Measurements from ENCODE around the gene TAS2R30. TPM values are rescaled to one million over a fixed set of nuclear protein-coding genes. Genes with fewer than 3 reads are reported as not detected.

The TAS2R30 gene
- total RNA-seq, 1 experiment from 2014 or later, result 0.66 TPM

- ATAC-seq (no peak), DNase-seq (no peak)
- TF ChIP-seq EZH2 (IDR thresholded peaks at IDR 0.05; ENCODE audit: low read length, unreplicated experiment), result no peak
- no peak for TF ChIP-seq EZH2phosphoT487 (IDR thresholded peaks at IDR 0.05; ENCODE audit: borderline replicate concordance, low read length)
- TF ChIP-seq CTCF (conservative IDR thresholded peaks at IDR 0.05; ENCODE audit: low read depth, low read length), result no peak
- CTCF ChIA-PET, result no interaction called here
- Histone ChIP-seq H3K9ac (ENCODE audit: low read length) (no peak overlapping the region), H3K9me3 (ENCODE audit: low read length) (no peaks in the 10 kb centered on the region), H3K4me2 (ENCODE audit: low read length) (no peak overlapping the region), H3K79me2 (ENCODE audit: low read length) (peaks cover 19% of the 10 kb centered on the region), H3K4me1 (ENCODE audit: insufficient read depth, low read length) (no peaks in the 10 kb centered on the region), H3K27me3 (ENCODE audit: low read length) (no peaks in the 10 kb centered on the region), H4K20me1 (ENCODE audit: low read length) (no peaks in the 10 kb centered on the region), H3K36me3 (ENCODE audit: low read depth, low read length) (peaks cover 5% of the 10 kb centered on the region), H3K27ac (ENCODE audit: low read length) (no peak overlapping the region), H3K4me3 (ENCODE audit: low read length) (no peak overlapping the region), H2AFZ (ENCODE audit: low read length) (no peak overlapping the region), H3F3A (ENCODE audit: low read length, unreplicated experiment) (no peaks in the 10 kb centered on the region), H3K9me2 (replicated peaks; ENCODE audit: low read length) (no peaks in the 10 kb centered on the region)
- intact Hi-C loops (cut with micrococcal nuclease), result no loop called here
- BruUV-seq (replicated peaks), result no TSS peak
- POLR2A ChIA-PET (ENCODE audit: unreplicated experiment), result no interaction called here
Observed at GRCh38 chr12:11150832-11151231, 16.4 kb upstream of the TAS2R30 start.

- no TSS peak for BruUV-seq (replicated peaks)
- no peak for DNase-seq
Observed at GRCh38 chr12:11147420-11147819, 13.0 kb upstream of the TAS2R30 start.

More at GRCh38 chr12:11147420-11147819, 13.0 kb upstream of the TAS2R30 start:
- Histone ChIP-seq H3K9ac (ENCODE audit: low read length) (no peak overlapping the region), H3F3A (ENCODE audit: low read length, unreplicated experiment) (no peaks in the 10 kb centered on the region), H4K20me1 (ENCODE audit: low read length) (no peaks in the 10 kb centered on the region), H3K9me3 (ENCODE audit: low read length) (no peaks in the 10 kb centered on the region), H3K4me3 (ENCODE audit: low read length) (no peak overlapping the region), H2AFZ (ENCODE audit: low read length) (no peak overlapping the region), H3K36me3 (ENCODE audit: low read depth, low read length) (peaks cover 5% of the 10 kb centered on the region; the same call in 1 of the 2 replicates), H3K27me3 (ENCODE audit: low read length) (no peaks in the 10 kb centered on the region), H3K4me2 (ENCODE audit: low read length) (no peak overlapping the region), H3K27ac (ENCODE audit: low read length) (no peak overlapping the region), H3K9me2 (replicated peaks; ENCODE audit: low read length) (no peaks in the 10 kb centered on the region), H3K4me1 (ENCODE audit: insufficient read depth, low read length) (no peaks in the 10 kb centered on the region), H3K79me2 (ENCODE audit: low read length) (no peaks in the 10 kb centered on the region)
- POLR2A ChIA-PET (ENCODE audit: unreplicated experiment), result no interaction called here
- intact Hi-C loops (cut with micrococcal nuclease), result no loop called here
- CTCF ChIA-PET, result no interaction called here
- TF ChIP-seq EZH2 (IDR thresholded peaks at IDR 0.05; ENCODE audit: low read length, unreplicated experiment), result no peak
- TF ChIP-seq EZH2phosphoT487 (IDR thresholded peaks at IDR 0.05; ENCODE audit: borderline replicate concordance, low read length), result no peak
- TF ChIP-seq CTCF (conservative IDR thresholded peaks at IDR 0.05; ENCODE audit: low read depth, low read length), result no peak
- no peak for ATAC-seq

Measured in PC-3 (cell line).